GM19193 (cell line): ENCODE data around the gene PRICKLE4.

Experiments used
- POLR2A ChIP-seq: IDR thresholded peaks from 4 replicates; pipeline ENCODE4 v1.6.1; 2011; ENCODE audit not compliant: insufficient read depth, insufficient read length; ENCODE audit errors: extremely low read depth

Gene PRICKLE4

DNA sequence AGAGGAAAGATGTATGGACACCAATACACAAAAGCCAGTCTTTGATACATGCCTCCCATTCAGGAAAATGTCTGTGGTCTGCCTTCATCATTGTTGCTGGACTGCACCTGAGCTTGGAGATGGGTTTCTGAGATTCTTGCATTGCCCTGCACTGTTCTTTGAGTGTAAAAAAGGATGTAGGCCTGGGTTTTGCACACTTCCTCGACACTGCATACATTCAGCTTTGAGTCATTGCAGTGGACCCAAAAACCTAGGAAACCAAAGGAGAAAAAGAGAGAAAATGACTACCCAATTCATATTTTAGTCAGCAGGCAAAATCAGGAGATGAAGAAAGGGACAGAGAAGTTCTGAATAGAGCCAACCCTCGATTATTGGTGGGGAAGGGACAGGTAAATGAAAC, 15.9 kb downstream of the PRICKLE4 start:
- TF ChIP-seq POLR2A: no peak

DNA sequence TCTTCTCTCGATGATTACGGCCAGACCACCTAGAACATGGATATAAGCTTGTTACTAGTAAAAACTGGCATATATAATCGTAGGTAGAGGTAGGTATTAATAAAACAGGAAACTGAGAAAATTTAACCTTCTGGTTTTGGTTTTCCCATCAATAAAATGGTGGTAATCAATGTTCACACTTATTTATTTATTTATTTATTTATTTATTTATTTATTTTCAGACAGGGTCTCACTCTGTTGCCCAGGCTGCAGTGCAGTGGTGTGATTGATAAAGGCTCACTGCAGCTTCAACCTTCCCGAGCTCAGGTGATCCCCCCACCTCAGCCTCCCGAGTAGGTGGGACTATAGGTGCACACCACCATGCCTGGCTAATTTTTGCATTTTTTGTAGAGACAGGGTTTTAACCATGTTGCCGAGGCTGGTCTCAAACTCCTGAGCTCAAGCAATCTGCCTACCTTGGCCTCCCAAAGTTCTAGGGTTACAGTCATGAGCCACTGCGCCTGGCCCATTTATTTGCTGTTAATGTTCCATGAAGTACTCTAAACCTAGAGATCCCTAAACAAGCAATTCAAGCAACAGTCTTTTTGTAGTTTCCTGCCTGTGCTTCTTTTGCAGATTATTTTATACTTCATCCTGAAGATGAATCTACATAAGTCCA, 18.4 kb downstream of the PRICKLE4 start:
- no peak for TF ChIP-seq POLR2A

DNA sequence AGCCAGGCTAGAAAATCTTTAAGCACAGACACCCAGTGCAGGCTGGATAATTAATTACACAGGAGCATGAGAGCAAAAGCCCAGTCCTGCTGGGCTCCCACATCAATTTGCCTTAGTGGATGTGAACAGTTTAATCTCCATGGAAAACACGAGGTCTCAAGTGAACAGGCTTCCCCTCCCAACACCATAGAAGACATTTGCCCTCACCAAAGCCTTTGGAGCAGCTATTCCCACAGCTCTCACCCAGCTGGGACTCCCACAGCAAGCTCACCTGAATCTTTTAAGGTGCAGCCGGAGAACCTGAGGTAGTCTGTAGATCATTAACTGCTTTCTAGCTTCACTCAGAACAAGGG, 19.0 kb downstream of the PRICKLE4 start:
- TF ChIP-seq POLR2A: no peak

DNA sequence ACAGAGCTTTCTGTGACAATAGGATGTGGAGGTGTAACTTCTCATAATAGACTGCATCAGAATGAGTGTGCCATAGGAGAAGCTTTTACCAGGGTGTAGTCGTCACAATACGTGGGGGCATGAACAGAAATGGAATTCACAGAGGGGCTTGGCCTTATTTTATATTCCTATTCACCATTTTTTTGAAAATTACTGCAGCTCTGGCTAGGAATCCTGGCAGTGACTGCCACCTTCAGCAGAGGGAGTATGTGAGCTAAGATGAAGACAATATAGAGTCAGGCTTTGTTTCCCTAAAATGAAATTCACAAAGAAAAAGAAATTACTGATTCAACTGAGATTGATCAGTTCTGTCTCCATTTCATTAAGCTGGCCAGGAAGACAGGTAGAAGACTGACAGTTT, 20.8 kb downstream of the PRICKLE4 start:
- no peak for TF ChIP-seq POLR2A

DNA sequence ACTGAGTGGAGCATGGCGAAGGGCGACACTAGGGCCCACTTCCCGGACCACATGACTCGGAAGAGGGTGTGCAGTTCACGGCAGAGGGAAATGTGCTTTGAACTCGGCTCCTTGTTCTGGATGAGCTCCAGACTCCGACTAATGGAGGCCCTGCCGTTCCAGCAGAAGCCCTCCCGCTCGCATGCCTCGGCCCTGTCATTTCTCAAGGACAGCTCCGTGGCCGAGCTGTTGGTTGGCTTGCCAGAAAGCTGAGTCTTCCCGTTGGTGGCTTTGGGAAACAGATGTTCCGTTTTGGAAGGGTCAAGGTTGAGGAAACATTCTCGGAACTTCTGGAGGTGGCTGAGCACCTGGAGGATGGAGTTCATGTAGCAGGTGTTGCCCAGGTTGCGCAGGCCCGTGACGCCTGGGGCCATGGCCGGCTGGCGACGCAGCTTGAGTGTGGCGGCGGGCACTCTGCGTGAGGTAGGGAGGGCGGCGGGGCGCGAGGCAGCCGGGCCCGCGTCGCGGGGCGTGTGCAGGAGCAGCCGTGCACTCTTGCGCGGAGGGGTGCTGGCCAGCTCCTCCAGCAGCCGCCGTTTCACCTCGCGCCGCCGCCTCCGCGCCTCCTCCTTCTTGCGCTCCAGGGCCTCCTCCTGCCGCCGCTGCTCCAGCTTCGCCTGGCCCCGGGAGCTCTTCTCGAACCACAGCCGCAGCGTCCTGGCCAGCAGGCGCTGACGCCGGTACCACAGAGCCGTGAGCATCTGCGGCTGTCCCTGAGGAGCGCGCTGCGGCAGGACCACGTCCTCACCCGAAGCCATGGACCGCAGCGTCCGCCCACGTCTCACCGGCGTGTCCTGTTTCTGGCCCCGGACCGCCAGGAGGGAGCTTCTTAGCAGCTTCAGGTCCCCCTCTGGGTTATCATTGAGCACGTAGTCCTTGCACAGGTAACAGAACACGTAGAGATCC, 25.5 kb downstream of the PRICKLE4 start:
- TF ChIP-seq POLR2A: no peak

DNA sequence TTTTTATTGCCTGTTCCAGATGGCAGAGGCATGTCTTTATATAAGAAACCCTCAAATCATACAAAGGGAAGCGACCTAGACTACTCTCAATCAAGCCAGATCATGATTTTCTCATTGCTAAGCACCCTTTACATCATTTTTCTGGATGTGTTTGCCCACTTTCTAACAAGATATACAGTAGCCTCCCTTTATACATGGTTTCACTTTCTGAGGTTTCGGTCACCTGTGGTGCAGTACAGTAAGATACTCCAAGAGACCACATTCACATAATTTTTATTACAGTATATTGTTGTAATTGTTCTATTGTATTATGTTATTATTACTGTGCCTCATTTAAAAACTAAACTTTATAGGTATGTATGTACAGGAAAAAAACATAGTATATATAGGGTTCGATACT, 30.5 kb downstream of the PRICKLE4 start:
- TF ChIP-seq POLR2A: no peak

DNA sequence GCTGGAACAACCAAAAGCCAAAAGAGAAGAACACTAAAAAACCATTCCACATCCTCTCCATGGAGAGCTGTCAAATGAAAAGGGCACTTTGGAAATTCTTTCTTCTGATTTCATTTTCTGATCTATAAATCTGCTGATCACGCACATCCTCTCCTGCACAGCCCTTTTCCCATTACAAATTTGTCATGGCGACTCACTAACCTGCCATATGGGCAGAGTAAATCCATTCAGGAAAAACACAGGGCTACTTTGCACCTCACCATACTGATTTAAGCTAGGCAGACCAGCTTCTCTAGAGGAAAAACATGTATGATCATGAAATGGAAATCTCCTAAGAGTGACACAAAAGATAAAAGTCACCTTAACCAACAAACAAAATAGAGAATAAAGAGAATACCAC, 32.9 kb downstream of the PRICKLE4 start:
- no peak for TF ChIP-seq POLR2A

DNA sequence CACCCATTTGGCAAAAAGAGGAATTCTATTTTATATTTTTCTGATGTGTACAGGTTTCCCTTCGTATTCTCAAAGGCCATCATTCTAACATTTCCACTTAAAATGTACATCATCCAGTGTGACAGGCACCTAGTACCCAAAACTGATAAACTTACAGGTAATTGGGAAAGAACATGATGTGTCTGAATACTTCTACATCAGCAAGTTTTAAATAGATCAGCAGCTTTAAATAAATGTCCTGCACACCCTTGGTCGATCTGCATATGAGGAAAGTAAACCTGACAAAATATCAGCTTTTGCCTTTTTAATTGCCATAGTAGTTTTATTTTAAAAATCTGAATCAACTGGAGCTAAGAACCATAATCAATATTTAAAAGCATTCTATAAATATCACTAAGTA, 33.4 kb downstream of the PRICKLE4 start:
- no peak for TF ChIP-seq POLR2A

DNA sequence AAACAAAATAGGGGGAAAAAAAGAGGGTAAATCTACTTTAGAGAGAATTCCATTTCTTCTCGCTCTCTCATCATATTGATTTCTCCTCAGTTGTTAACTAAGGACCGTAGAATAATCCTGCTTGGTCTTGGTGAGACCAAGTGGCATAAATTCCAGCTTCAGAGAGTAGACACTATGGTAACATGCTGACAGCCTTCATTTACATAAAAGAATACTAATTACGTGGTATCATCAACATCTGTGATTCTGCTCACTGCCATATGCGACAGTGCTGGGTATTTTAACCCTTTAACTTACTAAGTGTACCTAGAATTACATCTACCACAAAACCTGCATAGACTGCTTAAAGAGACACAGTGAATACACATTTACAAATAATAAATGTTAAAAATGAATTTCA, 34.0 kb downstream of the PRICKLE4 start:
- no peak for TF ChIP-seq POLR2A

DNA sequence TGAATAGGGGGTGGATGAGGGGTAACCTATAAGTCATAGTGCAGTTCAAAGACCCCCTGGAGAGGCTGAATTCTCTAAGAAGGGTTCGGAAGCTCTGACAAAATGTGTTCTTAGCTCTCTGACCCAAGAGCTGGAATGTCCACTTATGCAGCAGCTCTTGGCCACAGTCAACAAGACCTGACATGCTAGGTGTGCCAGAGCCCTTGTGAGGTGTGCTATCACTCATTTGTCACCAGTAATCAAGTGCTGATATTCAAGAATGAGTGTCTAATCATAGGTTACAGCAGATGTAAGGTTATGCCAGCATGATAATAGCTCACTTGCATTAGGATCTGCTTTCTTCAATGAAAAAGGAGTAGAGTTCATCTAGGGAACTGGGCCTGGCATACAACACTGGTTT, 35.0 kb downstream of the PRICKLE4 start:
- TF ChIP-seq POLR2A: no peak

DNA sequence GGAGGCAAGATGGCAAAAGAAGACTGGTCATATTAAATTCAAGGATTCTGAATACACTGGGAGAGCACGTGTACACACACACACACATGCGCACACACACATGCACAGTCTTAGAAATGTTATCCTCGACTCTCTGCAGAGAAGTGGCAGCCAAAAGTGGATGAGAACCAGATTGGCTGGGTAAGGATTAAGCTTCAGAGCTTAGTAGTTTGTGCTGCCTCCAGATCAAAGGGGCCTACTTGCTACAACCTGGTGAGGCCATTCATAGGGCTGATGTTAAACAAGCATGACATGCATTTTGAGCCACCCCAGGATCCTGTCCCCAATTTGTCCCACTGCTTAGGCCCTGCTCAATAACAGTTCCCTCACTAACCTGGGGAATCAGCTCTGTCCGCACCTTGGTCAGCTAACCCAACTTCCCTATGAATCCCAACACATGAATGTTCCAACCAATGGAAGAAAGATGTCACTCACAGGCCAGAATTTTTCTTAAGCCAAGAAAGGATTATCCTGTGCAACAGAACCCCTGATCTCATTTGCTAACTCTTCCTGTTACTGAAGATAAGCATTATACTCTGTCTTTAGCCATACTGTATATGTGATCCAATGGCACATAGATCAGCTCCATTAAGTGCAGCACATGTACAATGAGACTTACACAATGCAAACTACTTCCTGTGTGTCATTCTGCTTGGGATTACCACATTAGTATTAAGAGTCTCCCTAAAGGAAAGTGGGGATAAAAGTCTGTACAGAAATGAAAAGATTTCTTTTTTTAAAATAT, 37.9 kb downstream of the PRICKLE4 start:
- no peak for TF ChIP-seq POLR2A

DNA sequence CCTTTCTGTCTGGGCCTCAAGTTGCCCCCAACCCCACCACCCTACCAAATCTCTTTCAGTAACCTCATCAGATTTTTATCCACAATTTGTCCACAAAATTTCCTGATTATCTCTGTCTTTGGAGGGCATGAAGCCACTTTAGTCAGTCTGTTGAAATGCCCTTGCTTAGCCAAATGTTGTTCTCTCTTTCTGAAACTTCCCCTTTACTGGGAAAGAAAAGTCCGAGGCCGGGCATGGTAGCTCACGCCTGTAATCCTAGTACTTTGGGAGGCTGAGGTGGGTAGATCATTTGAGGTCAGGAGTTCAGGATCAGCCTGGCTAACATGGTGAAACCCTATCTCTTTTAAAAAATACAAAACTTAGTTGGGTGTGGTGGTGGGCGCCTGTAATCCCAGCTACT, 40.7 kb downstream of the PRICKLE4 start:
- TF ChIP-seq POLR2A: no peak

DNA sequence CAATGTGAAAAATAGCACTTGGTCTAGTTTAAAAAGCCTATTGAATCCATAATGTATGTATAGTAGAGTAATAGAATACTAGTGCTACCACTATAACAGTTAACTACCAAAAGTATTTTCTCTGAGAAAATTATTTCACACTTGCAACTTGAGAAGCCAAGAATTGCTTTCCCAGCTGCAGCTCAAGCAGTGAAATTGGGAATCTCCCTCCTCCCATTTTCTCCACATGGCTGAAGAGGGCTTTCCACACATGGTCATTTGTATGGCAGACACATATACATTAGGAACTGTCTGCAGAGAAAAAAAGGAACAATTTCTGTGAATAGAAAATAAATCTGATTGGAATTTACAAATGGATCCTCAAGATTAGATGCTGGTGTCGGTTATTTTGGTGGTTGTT, 41.4 kb downstream of the PRICKLE4 start:
- no peak for TF ChIP-seq POLR2A

DNA sequence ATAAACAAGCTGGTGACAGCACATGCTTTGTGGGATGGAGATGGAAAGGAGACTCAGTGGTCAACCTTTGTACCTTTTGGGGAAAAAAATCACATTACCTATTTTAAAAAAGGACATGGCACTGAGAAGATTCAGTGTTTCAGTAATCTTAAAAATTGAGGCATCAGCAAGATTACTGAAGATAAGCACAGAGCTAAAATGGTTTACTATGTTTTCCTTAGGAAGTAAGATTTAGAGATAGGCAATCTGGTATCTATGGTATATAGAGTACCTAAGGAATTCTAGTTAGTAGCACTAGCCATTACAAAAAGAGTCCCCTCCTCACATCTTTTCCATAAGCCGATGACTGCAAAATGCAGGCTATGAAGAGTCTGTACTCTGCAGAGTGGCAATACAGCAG, 42.6 kb downstream of the PRICKLE4 start:
- TF ChIP-seq POLR2A: no peak
